Measurements from ENCODE around the gene SEL1L3. TPM values are rescaled to one million over a fixed set of nuclear protein-coding genes. Genes with fewer than 3 reads are reported as not detected.

SEL1L3 gene
- polyA plus RNA-seq, 3 donors, result 7.1 to 19.9 (median 9.2) TPM

GRCh38 chr4:25860586-25861279, 2.1 kb downstream of the SEL1L3 start:
- WGBS, 3 donors, result 52 to 73% (median 53%) methylated on average over 7 of the region's 7 CpGs
- no peak overlapping the region for H3K27ac ChIP-seq (ENCODE audit: low read depth, low read length)

GRCh38 chr4:25859429-25860148, 3.2 kb downstream of the SEL1L3 start:
- 42 to 53% (median 43%) methylated on average over 6 of the region's 6 CpGs for WGBS, 3 donors
- no peak overlapping the region for H3K27ac ChIP-seq (ENCODE audit: low read depth, low read length)

- no peak overlapping the region for H3K27ac ChIP-seq (ENCODE audit: low read depth, low read length)
- 93 to 95% (median 95%) methylated on average over 8 of the region's 8 CpGs for WGBS, 3 donors
These were observed 4.9 kb downstream of the SEL1L3 start for GRCh38 chr4:25857851-25858400.

- H3K27ac ChIP-seq (ENCODE audit: low read depth, low read length), result no peak overlapping the region
- WGBS, 3 donors, result 91 to 100% (median 98%) methylated on average over 2 of the region's 2 CpGs
These were observed 5.4 kb downstream of the SEL1L3 start for GRCh38 chr4:25857403-25857802.

GRCh38 chr4:25856756-25857155, 6.0 kb downstream of the SEL1L3 start:
- 27 to 50% (median 36%) methylated on average over 1 of the region's 1 CpG for WGBS, 3 donors
- no peak overlapping the region for H3K27ac ChIP-seq (ENCODE audit: low read depth, low read length)

- WGBS, 3 donors, result 92 to 98% (median 96%) methylated on average over 3 of the region's 3 CpGs
- no peak overlapping the region for H3K27ac ChIP-seq (ENCODE audit: low read depth, low read length)
These were observed 10.7 kb downstream of the SEL1L3 start for GRCh38 chr4:25852103-25852502.

GRCh38 chr4:25847329-25847728, 15.5 kb downstream of the SEL1L3 start:
- no peak overlapping the region for H3K27ac ChIP-seq (ENCODE audit: low read depth, low read length)
- WGBS, 3 donors, result 92 to 96% (median 93%) methylated on average over 7 of the region's 7 CpGs

- no peak overlapping the region for H3K27ac ChIP-seq (ENCODE audit: low read depth, low read length)
- 90 to 94% (median 92%) methylated on average over 12 of the region's 12 CpGs for WGBS, 3 donors
These were observed 16.7 kb downstream of the SEL1L3 start for GRCh38 chr4:25845841-25846653.

GRCh38 chr4:25844961-25845712, 17.7 kb downstream of the SEL1L3 start:
- 87 to 94% (median 93%) methylated on average over 4 of the region's 4 CpGs for WGBS, 3 donors
- H3K27ac ChIP-seq (ENCODE audit: low read depth, low read length), result no peak overlapping the region

- H3K27ac ChIP-seq (ENCODE audit: low read depth, low read length), result no peak overlapping the region
- WGBS, 3 donors, result 42 to 68% (median 58%) methylated on average over 22 of the region's 22 CpGs
These were observed 19.3 kb downstream of the SEL1L3 start for GRCh38 chr4:25843340-25844097.

GRCh38 chr4:25842229-25842845, 20.5 kb downstream of the SEL1L3 start:
- no peak overlapping the region for H3K27ac ChIP-seq (ENCODE audit: low read depth, low read length)
- WGBS, 3 donors, result 55 to 78% (median 63%) methylated on average over 5 of the region's 5 CpGs

- no peak overlapping the region for H3K27ac ChIP-seq (ENCODE audit: low read depth, low read length)
- WGBS, 3 donors, result 92% methylated on average over 12 of the region's 12 CpGs
These were observed 23.1 kb downstream of the SEL1L3 start for GRCh38 chr4:25839687-25840086.

GRCh38 chr4:25839233-25839632, 23.6 kb downstream of the SEL1L3 start:
- 85 to 88% (median 86%) methylated on average over 8 of the region's 8 CpGs for WGBS, 3 donors
- H3K27ac ChIP-seq (ENCODE audit: low read depth, low read length), result no peak overlapping the region

- WGBS, 3 donors, result 82 to 88% (median 87%) methylated on average over 8 of the region's 8 CpGs
- no peak overlapping the region for H3K27ac ChIP-seq (ENCODE audit: low read depth, low read length)
These were observed 24.3 kb downstream of the SEL1L3 start for GRCh38 chr4:25838526-25838925.

- H3K27ac ChIP-seq (ENCODE audit: low read depth, low read length), result no peak overlapping the region
- WGBS, 3 donors, result 86 to 94% (median 92%) methylated on average over 4 of the region's 4 CpGs
These were observed 25.7 kb downstream of the SEL1L3 start for GRCh38 chr4:25837107-25837506.

GRCh38 chr4:25835384-25835783, 27.4 kb downstream of the SEL1L3 start:
- WGBS, 3 donors, result 66 to 90% (median 88%) methylated on average over 1 of the region's 1 CpG
- H3K27ac ChIP-seq (ENCODE audit: low read depth, low read length), result no peak overlapping the region

Measured in adipose tissue (tissue), 3 donors.